IPS DF 19.7 (cell line): ENCODE results near the gene LSAMP.
"Not testable (repeated sequence)": the region's sequence is repeated elsewhere in the genome, so short reads cannot be mapped to it uniquely, and the experiment has no call there.

Experiments
- DNase-seq: peaks from one replicate; pipeline ENCODE4 v3.0.0-alpha.2; 2013; ENCODE audit warnings: low read depth, low spot score

Gene LSAMP

GRCh38 chr3:115844729-115845128 is 600.6 kb downstream of the LSAMP start:
- DNase-seq, result not testable (repeated sequence)

DNA sequence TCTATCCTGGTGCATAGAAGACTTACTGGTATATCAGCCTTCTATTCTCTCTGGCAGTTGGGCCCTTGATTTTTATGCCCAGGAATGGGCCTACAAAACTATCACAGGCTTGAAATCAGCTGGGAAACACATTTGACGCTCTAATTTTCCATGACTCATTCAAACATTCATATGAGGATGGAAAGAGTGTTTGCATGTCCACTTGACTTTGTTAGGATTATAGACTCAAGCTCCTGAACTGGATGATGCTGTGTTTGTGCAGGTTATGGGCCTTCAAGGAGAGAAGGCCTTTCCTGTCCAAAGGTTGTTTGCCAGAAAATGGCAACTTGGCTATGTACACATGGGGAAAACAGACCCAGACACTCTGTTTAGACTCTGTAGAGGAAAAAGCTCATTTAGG is 602.1 kb downstream of the LSAMP start:
- DNase-seq, result no peak

DNA sequence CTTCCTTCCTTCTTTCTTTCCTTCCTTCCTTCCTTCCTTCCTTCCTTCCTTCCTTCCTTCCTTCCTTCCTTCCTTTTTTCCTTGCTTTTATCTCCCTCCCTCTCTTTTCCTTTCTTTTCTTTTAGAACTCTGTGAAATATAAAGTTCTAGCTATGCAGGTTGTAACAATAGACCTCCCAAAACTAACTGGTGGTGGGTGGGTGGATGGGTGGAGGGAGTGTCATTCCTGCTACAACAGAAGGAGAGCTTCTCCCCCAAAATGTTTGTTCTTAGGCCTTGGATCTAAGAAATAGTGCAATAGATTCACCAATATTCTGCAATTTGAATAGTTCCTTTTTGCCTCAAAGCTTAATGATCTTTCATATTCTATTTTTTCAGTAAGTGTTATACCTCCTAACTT is 606.0 kb downstream of the LSAMP start:
- no peak for DNase-seq

GRCh38 chr3:115838786-115839185 is 606.5 kb downstream of the LSAMP start:
- no peak for DNase-seq

GRCh38 chr3:115836944-115837343 is 608.3 kb downstream of the LSAMP start:
- no peak for DNase-seq

GRCh38 chr3:115835946-115836345 is 609.3 kb downstream of the LSAMP start:
- DNase-seq, result no peak

DNA sequence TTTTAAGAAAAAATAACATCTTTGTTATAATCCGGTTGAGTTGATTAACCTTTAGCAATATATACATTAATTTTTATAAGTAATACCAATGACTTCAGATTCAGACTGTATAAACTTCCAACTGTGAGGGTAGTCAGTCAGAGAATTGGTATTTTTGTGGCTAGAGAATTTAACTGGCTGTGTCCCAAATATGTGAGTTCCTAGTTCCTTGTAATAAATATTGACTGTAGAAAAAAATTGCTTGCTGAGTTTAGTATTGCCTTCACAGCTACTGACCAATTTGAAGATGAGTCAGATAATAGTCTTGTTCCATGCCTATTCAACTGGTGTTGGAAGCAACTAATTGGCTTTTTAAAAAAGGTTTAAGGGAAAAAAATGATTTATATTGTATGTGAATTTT is 611.2 kb downstream of the LSAMP start:
- DNase-seq, result no peak

DNA sequence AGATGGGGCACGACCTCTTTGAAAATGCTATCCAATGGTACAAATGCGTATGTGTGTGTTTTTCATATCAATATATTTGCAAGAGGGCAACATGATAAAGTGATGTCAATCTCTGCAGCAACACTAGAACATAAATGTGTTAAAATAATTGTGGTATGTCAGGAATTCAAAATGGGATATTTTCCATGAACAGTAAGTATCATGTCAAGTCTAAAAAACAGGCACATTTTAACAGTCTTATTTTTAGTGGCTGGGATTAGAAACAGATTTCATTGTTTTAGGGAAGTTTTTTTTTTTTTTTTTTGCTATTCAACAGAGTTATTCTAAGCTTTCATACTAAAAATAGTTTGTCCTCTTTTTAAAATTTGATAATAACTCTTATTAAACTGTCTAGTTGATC is 612.2 kb downstream of the LSAMP start:
- no peak for DNase-seq

DNA sequence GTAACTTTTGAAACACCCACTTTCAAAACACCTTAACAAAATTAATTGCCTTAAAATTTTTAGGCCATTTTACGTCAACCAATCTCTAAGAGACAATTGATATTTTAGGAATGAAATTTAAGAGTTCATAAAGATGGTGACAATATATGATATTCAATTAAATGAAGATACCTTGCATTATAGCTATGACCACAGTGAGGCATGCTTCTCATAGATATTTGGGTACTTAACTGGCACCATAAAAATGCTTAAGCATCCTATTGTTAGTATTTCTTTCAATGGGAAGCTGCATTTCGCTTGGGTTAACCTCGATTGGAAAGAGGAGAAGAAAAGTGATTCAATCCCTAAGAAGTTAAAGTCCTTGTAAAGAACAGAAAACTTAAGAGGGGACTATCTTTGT is 613.0 kb downstream of the LSAMP start:
- no peak for DNase-seq

- DNase-seq, result no peak
These were observed 613.4 kb downstream of the LSAMP start for GRCh38 chr3:115831864-115832263.

DNA sequence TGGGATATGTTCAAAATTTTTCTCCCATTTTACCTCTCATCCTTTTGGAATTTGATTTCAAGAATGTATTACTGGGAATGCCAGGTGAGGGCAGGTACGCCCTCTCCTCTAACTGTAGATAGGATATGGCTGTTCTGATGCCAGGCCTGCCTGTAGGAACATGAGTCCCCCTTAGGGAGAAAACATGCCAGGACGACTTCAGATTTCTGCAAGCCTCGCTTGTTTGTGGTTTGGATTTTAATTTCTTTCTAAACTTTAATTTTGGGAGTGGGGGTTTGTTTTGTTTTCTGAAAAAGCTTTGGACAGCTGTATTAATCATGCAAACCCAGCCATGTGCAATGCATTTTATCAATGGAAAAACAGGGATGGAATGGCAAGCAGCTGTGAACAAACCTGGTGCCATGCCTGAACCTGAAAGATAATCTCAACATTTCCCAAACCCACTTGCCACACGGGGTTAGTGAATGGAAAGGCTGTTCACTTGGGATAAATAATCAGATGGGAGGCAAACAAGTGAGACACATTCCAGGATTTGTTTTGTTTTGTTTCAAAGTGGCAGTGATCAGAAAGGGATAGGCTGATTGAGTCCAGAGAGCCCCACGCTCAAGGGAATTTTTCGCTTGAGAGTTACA is 614.4 kb downstream of the LSAMP start:
- DNase-seq, result no peak

GRCh38 chr3:115828401-115828800 is 616.9 kb downstream of the LSAMP start:
- no peak for DNase-seq

GRCh38 chr3:115827495-115827894 is 617.8 kb downstream of the LSAMP start:
- no peak for DNase-seq

GRCh38 chr3:115825046-115825445 is 620.2 kb downstream of the LSAMP start:
- DNase-seq, result no peak

GRCh38 chr3:115823083-115823482 is 622.2 kb downstream of the LSAMP start:
- DNase-seq, result no peak

DNA sequence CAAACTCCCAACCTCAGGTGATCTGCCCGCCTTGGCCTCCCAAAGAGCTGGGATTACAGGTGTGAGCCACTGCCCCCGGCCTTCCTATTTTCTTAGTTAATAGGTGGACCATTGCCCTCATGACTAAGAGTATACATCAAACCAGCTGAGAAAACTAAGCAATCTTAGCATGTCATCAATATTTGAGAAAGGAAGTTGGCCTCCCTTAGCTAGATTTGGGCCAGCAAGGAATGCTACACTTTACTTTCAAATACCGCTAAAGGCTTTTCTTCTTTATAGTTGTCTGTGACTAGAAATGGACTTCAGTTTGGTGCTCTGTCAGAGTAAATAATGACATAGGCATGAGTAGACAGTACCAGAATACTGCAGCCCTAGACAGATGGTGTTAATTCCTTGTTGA is 622.7 kb downstream of the LSAMP start:
- no peak for DNase-seq

GRCh38 chr3:115819785-115820384 is 625.4 kb downstream of the LSAMP start:
- DNase-seq, result peak; percentile 50

- no peak for DNase-seq
These were observed 630.4 kb downstream of the LSAMP start for GRCh38 chr3:115814778-115815380.

DNA sequence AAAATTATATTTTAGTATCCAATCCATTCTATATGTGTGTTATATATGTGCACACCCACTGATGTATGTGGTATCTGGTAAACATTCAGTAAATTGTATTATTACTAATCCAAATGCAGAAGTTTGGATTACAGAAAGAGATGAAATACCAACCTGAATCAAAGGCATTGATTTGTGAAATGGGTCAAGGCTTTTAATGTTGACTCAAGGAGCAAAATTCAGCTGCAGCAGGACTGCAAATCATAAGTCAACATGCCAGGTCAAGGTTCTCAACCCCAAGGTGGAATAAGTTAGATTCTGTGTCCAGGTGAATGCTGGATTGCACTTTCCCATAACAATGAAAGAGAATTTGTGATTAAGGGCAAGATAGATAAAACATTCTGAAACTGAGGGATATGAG is 631.3 kb downstream of the LSAMP start:
- no peak for DNase-seq

GRCh38 chr3:115808816-115809215 is 636.5 kb downstream of the LSAMP start:
- DNase-seq, result no peak

DNA sequence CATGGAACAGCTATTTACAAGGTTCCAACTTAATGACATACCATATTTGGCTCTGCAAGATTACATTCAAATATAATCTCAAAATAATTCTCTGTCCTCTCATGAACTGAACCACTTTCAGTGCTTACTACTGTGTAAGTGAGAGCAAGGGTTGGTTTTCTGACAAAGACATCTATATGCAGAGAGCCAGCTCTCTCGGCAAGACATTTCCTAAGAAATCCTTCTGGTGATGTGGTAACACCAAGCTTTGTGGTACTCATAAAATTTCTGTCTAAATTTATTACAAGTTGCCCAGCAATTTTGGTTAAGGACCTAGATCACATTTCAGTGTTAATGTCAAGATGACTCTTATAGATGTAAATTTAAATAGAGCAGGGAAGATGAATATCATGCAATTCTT is 637.0 kb downstream of the LSAMP start:
- no peak for DNase-seq

GRCh38 chr3:115806501-115806900 is 638.8 kb downstream of the LSAMP start:
- DNase-seq, result no peak

DNA sequence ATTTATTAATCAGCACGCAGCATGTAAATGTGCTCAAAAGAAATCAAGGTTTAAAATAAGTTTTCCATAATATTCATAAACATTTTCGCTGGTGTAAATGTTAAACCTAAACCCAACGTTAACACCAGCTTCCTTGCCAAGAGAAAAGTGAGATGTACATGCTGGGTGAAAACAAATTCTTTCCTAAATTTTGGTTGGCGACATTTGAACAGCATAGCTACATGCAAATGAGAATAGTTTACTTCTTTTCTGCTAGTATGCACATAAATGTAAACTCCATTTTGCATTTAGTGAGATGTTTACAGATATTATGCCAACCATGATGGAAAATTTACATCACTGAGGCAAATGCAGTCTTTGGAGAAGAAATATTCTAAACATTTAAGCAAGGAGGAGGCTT is 639.8 kb downstream of the LSAMP start:
- DNase-seq, result no peak
